Caco-2 (cell line): ENCODE measurements around the gene RNASE9. TPM values are rescaled to one million over a fixed set of nuclear protein-coding genes. Genes with fewer than 3 reads are reported as not detected.
"Not testable (repeated sequence)": the region's sequence is repeated elsewhere in the genome, so short reads cannot be mapped to it uniquely, and the experiment has no call there.

Experiments used
- BruUV-seq: library from RNA; stranded (reverse); fragments of 400-500 nt; replicated peaks from 2 replicates; lab custom pipeline; 2021; lab: Mats Ljungman, UMichigan
- CTCF ChIA-PET: fragments of 300-600 bp; sonication (Branson Sonifier 250); formaldehyde crosslinking; loops from one replicate; lab custom pipeline; 2022; ENCODE audit warnings: antibody characterized with exemption; lab: Charles Lee
- POLR2A ChIA-PET: fragments of 300-600 bp; sonication (Branson Sonifier 250); formaldehyde crosslinking; loops from one replicate; lab custom pipeline; 2022; ENCODE audit warnings: antibody characterized with exemption; lab: Charles Lee
- DNase-seq, 2 experiments: peaks; one replicate each; pipeline versions ENCODE4 v3.0.0 to v3.0.0-alpha.2; 2020 to 2022
- H3K27me3 ChIP-seq: replicated peaks from 2 replicates; pipeline ENCODE4 v1.6.0; 2011; ENCODE audit warnings: low read length; ENCODE audit not compliant: control insufficient read depth, insufficient read depth
- H3K36me3 ChIP-seq: 2 replicates; pipeline ENCODE4 v1.5.1; 2011; ENCODE audit warnings: low read length; ENCODE audit not compliant: control insufficient read depth, insufficient read depth
- H3K4me1 ChIP-seq: fragments of 250-450 bp; sonication (Bioruptor Pico); 2 replicates; pipeline ENCODE4 v1.5.1; 2020; ENCODE audit warnings: mild to moderate bottlenecking
- H3K4me3 ChIP-seq: 2 replicates; pipeline ENCODE4 v1.5.1; 2011; ENCODE audit warnings: low read depth, mild to moderate bottlenecking, control low read depth, low read length
- H3K9me3 ChIP-seq: fragments of 250-450 bp; sonication (Bioruptor Pico); 2 replicates; pipeline ENCODE4 v1.5.1; 2020; ENCODE audit warnings: mild to moderate bottlenecking, moderate library complexity
- H3K27ac Mint-ChIP-seq: one replicate; pipeline ENCODE4 v1.8.0; 2022; ENCODE audit warnings: mixed read lengths; ENCODE audit not compliant: unreplicated experiment
- H3K27me3 Mint-ChIP-seq: one replicate; pipeline ENCODE4 v1.8.0; 2022; ENCODE audit warnings: mixed read lengths; ENCODE audit not compliant: insufficient read depth, unreplicated experiment
- H3K36me3 Mint-ChIP-seq: one replicate; pipeline ENCODE4 v1.8.0; 2022; ENCODE audit warnings: mild to moderate bottlenecking, mixed read lengths; ENCODE audit not compliant: insufficient read depth, unreplicated experiment
- H3K4me1 Mint-ChIP-seq: one replicate; pipeline ENCODE4 v1.8.0; 2022; ENCODE audit warnings: low read depth, mixed read lengths; ENCODE audit not compliant: unreplicated experiment
- H3K4me3 Mint-ChIP-seq: one replicate; pipeline ENCODE4 v1.8.0; 2022; ENCODE audit warnings: mild to moderate bottlenecking, moderate library complexity, mixed read lengths; ENCODE audit not compliant: unreplicated experiment
- H3K9me3 Mint-ChIP-seq: one replicate; pipeline ENCODE4 v1.8.0; 2022; ENCODE audit warnings: mixed read lengths; ENCODE audit not compliant: unreplicated experiment
- CTCF ChIP-seq, 2 experiments: fragments of 200-600 bp in 1 of 2; IDR thresholded peaks; 1 replicate in 1 of 2; 2 replicates in 1 of 2; pipeline versions ENCODE4 v1.5.1 to v1.8.0; 2011 to 2022; ENCODE audit warnings: antibody characterized with exemption in 1 of 2, control low read depth in 1 of 2, inconsistent platforms in 1 of 2, low read depth in 1 of 2, low read length in 1 of 2, mild to moderate bottlenecking in 1 of 2, moderate library complexity in 1 of 2; ENCODE audit not compliant: insufficient read depth in 1 of 2, severe bottlenecking in 1 of 2, unreplicated experiment in 1 of 2
- intact Hi-C: fragments of 100-400 bp; cut with micrococcal nuclease; formaldehyde crosslinking; loops from one replicate; pipeline ENCODE4 v1.10.0; 2022; ENCODE audit not compliant: unreplicated experiment
- total RNA-seq: library from RNA; stranded (reverse); gene quantifications from 2 replicates; pipeline ENCODE4 v1.2.3, GENCODE V29; 2022

RNASE9 gene
- total RNA-seq, 1 experiment from 2014 or later: not detected

GRCh38 chr14:20569066-20569465, 8.2 kb upstream of the RNASE9 start:
- Mint-ChIP-seq H3K4me3 (no peak overlapping the region), H3K9me3 (no peaks in the 10 kb centered on the region), H3K27ac (no peak overlapping the region), H3K36me3 (no peaks in the 10 kb centered on the region), H3K4me1 (no peaks in the 10 kb centered on the region), H3K27me3 (peaks cover 3% of the 10 kb centered on the region)
- Histone ChIP-seq H3K4me3 (no peak overlapping the region), H3K4me1 (no peaks in the 10 kb centered on the region), H3K9me3 (peaks cover 2% of the 10 kb centered on the region; the same call in 1 of the 2 replicates), H3K36me3 (no peaks in the 10 kb centered on the region), H3K27me3 (no peaks in the 10 kb centered on the region)
- intact Hi-C loops: no loop called here
- ChIA-PET POLR2A (no interaction called here), CTCF (no interaction called here)
- no peak for DNase-seq
- no TSS peak for BruUV-seq
- no peak for TF ChIP-seq CTCF (IDR thresholded peaks at IDR 0.05; ENCODE audit: insufficient read depth in 1 of 2, low read depth in 1 of 2, low read length in 1 of 2, severe bottlenecking in 1 of 2, unreplicated experiment in 1 of 2)

- TF ChIP-seq CTCF (IDR thresholded peaks at IDR 0.05; ENCODE audit: insufficient read depth in 1 of 2, low read depth in 1 of 2, low read length in 1 of 2, severe bottlenecking in 1 of 2, unreplicated experiment in 1 of 2): no peak
- Histone ChIP-seq H3K36me3 (no peaks in the 10 kb centered on the region), H3K9me3 (0 out of 2 replicates have a peak, but pooled peaks cover 2% of the 10 kb centered on the region), H3K27me3 (no peaks in the 10 kb centered on the region), H3K4me3 (no peak overlapping the region), H3K4me1 (no peaks in the 10 kb centered on the region)
- Mint-ChIP-seq H3K4me1 (no peaks in the 10 kb centered on the region), H3K9me3 (no peaks in the 10 kb centered on the region), H3K27ac (no peak overlapping the region), H3K4me3 (no peak overlapping the region), H3K36me3 (no peaks in the 10 kb centered on the region), H3K27me3 (peaks cover 3% of the 10 kb centered on the region)
- CTCF ChIA-PET: no interaction called here
- POLR2A ChIA-PET: no interaction called here
- no peak for DNase-seq
- no TSS peak for BruUV-seq
- intact Hi-C loops: no loop called here
These were observed 7.5 kb upstream of the RNASE9 start for GRCh38 chr14:20568393-20568792.

- H3K4me1 ChIP-seq, H3K27me3 ChIP-seq, H3K36me3 Mint-ChIP-seq, H3K4me3 Mint-ChIP-seq, POLR2A ChIA-PET, H3K36me3 ChIP-seq, intact Hi-C loops, H3K4me1 Mint-ChIP-seq, CTCF ChIA-PET, H3K27ac Mint-ChIP-seq, H3K9me3 ChIP-seq, BruUV-seq, H3K27me3 Mint-ChIP-seq, H3K9me3 Mint-ChIP-seq, DNase-seq, H3K4me3 ChIP-seq: not testable (repeated sequence)
These were observed 6.4 kb upstream of the RNASE9 start for GRCh38 chr14:20567199-20567598.

- H3K9me3 ChIP-seq: 0 out of 2 replicates have a peak, but pooled peaks cover 2% of the 10 kb centered on the region
- ChIA-PET CTCF (no interaction called here), POLR2A (no interaction called here)
- DNase-seq: no peak
- Mint-ChIP-seq H3K27me3 (peaks cover 3% of the 10 kb centered on the region), H3K27ac (no peak overlapping the region), H3K4me1 (no peaks in the 10 kb centered on the region), H3K4me3 (no peak overlapping the region), H3K9me3 (no peaks in the 10 kb centered on the region), H3K36me3 (no peaks in the 10 kb centered on the region)
- H3K27me3 ChIP-seq: no peaks in the 10 kb centered on the region
- no peaks in the 10 kb centered on the region for H3K36me3 ChIP-seq
- intact Hi-C loops: no loop called here
- no peak for TF ChIP-seq CTCF (IDR thresholded peaks at IDR 0.05; ENCODE audit: insufficient read depth in 1 of 2, low read depth in 1 of 2, low read length in 1 of 2, severe bottlenecking in 1 of 2, unreplicated experiment in 1 of 2)
- no peak overlapping the region for H3K4me3 ChIP-seq
- no peaks in the 10 kb centered on the region for H3K4me1 ChIP-seq
- no TSS peak for BruUV-seq
These were observed 3.7 kb upstream of the RNASE9 start for GRCh38 chr14:20564501-20564997.
